Activated naive CD4-positive, alpha-beta T cell (primary cell): ENCODE data around the gene MACROD1.
A peak's percentile ranks its signal among the peaks of the same experiment; 100 is the strongest.

Experiments used
- DNase-seq, 4 experiments: peaks; one replicate each; lab custom pipeline; 2025; lab: John Stamatoyannopoulos, UW

The MACROD1 gene

DNA sequence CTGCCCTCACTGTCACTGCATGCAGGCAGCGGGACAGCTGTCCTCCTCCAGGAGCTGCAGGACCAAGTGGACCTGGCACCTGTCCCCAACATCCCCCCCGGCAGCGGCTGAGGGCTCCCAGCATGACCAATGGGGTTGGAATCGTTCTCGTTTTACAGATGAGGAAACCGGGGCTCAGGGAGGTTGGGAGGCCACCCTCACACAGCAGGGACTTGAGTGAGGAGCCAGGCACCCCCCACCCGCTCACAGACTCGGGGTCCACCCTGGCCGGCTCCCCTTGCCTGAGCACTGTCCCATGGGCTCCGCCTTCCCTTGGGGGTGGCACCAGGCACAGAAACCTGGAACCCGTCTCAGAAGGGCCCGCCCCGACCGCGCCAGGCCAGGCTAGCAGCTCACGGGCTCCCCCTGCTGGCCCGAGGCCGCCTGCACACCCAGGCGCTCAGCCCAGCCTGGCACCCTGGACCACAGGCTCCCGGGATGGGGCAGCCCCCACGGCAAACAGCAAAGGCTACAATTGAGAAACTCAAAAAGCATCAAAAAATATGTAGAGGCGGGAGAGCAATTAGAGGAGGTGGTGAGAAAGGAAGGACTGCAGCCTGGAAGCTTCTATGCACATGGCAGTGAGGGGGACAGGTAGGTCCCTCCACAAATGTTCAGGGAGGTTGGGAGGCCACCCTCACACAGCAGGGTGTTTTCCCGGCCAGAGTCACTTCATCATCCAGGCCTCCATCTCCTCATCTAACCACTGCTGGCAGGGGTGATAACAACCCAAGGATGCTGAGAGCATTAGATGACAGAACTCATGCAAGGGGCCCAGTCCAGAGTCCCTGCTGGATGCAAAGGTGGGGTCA lies 12.8 kb downstream of the MACROD1 start:
- DNase-seq: peak; percentile 42 to 70 (median 61)

DNA sequence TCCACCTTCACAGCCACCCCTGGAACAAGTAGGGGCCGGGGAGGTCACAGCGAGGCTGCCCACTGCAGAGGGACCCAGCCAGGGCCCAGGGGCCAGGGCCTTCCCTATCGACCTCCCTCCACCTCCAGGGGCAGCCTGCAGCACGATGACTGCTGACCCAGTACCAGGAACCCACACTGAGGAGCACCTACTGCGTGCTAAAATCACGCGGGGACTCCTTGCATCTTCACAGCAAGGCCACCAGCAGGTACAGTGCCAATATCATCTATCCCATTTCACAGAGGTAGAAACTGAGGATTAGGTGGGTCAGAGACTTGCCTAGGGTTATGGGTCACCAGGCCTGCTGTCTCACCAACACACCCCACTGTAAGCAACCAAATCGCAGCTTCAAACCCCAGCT lies 14.6 kb downstream of the MACROD1 start:
- no peak for DNase-seq

DNA sequence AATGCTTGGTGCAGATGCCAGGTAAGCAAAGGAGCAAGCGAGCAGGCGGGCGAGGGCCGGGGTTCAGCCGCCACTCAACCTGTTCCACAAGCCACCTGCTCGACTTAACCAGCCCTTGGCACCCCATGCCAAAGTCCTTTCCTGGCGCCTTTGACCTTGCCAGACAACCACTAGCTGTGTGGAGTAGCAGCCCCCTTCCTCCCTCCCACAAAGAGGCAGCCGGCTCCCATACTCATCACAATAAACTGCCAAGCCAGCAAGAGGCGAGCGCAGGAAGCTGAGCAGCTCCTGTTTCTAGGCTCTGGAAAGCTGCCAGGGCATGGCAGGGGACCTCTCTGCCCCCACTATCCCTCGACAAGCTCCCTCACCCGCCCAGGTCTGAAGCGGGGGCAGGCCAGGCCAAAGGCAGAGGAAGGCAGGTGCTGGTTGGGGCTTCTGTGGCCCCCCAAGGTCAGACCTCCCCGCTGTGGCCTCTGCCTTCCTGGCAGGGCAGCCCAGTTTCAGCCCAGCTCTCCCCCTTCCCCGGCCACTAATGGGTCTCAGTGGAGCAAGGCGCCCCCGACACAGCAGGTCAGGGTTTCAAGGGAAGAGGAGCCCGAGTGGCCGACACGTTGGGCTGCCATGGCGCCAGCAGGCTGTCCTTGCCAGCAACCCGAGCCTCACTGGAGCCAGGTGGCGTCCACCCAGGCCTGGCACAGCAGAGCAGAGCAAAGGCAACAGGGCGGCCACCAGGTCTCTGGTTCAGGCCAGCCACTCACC lies 15.3 kb downstream of the MACROD1 start:
- DNase-seq: no peak

DNA sequence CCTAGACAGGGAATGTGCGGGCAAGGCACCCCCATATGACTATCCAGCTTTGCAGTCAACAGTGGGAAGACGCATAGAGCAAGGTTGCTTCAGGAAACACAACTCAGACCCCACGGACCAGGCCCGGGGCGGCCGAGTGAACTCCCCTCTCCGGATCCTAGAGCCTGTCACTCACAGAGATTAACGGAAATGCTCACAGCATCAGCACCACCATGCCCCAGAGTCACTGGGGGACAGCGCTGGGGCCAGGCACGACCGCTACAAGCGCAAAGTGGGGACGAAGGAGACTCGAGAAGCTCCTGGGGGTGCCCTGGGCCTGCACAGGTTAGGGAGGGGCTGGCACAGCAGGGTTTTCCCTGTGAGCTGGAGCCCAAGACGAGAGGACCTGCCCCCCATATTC lies 15.9 kb downstream of the MACROD1 start:
- no peak for DNase-seq

DNA sequence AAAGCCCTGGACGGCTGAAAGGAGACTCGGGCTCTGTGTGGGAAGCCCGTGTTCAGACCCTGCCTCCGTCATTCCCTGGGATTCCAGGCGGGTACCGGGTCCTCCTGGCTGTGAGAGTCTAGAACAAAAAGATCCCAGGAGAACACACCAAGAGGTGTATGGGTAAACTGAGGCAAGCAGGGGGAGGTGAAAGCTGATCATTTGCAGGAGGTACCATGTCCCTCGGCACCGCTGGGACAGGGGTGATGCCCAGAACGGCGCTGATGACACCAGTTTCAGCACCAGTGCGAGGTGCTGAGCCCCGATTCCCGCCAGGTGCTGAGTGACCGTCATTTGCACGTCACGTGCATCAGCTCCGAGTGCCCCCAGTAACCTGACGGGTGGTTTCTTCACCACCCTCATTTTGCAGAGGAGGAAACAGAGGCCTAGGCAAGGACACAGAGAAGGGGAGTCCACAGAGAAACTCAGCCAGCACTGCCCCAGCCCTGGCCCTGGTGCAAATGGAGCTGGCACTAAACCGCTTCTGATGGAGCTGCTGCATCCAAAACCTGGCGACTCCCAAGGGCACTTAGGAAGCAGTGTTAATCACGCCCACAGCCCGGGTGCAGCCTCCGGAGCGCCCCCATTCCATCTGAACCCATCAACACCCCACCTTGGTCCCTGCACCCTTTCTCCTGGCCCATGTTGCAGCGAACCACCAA lies 16.8 kb downstream of the MACROD1 start:
- DNase-seq: no peak

DNA sequence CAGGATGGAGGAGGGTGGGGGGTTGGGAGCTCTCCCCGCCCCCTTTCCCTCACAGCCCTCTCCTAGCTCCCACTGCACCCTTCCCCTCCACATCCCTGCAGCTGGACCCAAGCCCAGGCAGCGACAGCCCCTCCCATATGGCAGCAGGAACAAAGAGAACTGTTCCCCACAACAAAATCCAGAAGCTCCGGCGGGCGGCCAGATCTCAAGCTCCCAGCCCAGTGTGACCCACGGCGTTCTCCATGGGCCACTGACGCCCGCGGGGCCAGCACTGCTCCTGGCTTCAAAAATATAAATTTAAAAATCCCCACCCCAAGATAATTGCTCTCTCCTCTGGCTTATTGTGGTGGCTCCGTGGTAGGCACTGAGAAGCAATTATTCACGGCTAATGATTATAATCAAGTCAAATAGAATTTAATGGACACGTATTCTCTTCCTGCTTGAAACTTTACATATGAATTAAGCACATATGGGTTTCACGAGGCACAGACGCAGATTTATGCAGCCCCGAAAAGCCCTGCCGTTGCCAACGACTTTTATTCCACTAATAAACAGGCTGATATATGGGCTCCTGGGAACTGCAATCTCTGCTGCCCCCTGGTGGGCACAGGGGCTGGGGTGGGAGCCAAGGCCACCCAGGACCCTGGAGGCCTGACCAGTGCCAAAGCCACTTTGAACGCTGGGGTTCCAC lies 17.5 kb downstream of the MACROD1 start:
- peak; percentile 51 to 70 (median 54) for DNase-seq

DNA sequence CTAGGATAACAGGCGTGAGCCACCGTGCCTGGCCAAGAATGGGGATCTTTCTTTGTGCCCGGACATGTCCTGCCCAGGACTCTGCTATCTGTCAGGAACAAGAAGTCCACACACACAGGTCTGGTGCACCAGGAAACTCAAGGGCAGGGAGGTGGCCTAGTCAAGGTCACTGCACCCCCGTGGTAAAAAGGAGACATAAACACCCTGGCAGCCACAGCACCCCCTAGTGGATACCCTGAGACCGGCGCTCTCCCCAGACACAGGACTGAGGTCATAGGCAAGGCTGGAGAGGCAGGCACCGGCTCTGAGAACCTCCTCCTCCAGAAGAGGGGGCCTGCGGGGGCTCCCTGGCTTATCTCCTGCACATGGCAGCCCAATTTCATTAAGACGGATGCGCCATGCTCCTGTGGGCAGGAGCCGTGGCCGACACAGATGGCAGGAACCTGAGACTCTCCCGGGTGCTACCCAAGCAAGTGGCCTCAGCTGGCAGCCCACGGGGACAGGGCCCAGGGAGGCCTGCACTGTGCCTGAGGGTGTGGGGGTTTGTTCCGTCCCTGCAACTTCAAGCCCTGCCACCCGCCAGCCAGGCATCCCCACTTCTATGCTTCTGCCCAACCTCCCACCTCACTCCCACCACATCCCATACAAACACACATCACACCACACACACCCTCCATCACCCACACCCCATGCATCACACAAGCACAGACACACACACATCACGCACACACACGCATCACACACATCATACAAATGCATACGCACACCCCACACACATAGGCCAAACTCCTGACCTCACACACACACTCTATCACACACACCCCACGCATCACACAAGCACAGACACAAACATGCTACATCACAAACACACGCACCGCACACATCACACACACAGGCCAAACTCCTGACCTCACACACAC lies 19.6 kb downstream of the MACROD1 start:
- peak in 3 of 4 experiments; percentile 19 to 45 (median 26) for DNase-seq

DNA sequence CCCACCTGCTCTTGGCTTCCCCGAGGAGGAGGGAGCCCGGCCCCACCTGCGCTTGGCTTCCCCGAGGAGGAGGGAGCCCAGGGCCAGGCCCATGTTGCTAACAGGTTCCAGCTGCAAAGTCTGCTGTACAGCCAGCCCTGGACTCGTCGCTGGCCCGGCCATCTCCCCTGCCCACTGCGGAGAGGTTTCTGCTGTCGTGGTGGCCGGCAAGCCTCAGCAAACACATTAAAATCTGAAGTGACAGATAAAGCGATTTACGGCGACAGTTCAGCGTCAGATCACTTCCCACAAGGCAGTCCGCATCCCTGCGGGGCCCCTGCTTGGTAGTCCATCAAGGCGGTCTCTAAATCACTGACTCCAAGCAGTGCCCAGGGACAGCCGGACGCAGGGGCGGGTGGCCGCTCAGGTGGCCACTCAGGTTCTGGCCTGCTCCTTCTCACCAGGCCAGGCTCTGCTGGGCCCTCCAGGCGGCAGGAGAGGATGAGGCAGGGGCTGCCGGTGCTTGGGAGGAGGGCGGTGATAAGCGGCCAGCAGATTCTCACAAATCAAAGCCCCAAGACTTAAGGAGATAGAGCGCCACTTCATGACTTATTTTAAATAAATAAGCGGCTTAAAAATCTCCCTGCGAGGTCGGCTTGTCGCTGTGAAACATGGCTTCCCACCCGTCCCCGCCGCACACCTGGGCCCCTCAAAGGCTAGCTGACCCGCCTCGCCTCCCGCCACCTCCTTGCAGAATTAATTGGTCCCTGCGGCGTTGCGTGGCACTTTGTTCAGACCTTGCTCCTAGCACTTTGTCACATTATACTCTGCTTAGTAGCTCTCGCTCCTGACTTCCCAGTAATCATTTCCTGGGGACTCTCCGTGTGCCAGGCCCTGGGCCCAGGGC lies 21.1 kb downstream of the MACROD1 start:
- DNase-seq: no peak

DNA sequence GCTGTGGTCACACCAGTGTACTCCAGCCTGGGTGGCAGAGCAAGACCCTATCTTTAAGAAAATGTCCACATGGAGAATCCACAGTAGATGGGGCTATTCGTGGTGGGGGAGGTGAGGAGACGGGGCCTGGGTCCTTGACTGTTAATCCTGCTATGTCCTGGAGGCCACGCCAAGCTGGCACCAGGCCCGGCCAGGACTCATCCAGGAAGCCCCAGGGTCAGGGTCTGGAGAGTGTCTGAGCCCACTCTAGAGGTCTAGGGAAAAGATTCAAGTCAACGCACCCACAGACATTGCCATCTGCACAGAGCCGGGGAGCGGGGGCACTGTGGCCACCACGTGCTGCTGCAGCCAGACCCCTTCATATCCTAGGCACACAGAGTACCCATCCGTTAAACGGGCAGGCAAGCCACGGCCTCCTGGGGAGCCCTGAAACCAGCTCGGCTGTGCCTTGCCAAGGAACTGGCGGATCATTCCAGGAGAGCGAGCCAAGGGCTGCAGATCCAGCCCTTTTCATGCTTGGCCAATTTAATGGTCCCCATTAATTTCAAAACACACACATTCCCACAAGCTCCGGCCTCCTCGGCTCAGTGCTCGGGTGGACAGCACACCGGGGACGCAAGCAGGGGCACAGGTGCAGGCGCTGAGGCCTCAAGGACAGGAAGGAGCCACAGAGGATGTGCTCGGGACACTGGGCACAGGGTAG lies 24.7 kb downstream of the MACROD1 start:
- no peak for DNase-seq

DNA sequence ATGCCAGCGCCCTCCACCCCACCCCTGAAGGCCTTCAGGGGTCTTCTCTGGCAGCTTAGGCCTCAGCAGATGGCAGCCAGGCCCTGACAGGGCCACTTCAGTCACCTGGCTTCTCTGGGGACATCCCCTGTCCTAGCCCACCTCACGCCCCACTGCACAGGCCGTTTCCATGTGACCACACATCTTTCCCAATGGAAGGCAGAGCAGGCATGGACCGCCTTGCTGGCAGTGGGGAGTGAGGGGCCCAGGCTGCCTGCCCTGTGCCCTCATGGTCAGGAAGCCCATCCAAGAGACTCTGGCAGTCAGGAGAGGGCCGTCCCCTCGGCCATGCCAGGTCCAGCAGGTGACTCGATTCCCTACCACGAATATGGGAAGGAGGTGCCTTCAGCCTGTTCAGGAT lies 25.8 kb downstream of the MACROD1 start:
- DNase-seq: no peak

DNA sequence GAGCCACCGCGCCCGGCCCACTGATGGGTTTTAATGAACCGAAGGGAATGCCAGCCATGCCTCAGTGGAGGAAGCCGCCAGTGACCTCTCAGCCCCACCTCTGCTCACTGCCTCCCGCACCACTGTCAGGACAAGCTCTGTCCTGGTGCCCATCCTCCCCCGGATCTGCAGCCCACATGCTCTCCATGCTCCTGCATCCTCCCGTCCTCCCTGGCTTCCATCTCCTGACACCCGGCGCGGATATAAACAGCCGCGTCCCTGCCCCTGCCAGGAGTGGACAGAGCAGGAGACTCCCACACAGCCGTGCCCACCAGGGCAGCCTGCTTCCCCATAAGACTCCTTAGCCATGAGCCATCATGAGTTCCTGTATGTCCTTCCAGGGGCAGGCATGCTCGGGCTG lies 26.9 kb downstream of the MACROD1 start:
- no peak for DNase-seq

DNA sequence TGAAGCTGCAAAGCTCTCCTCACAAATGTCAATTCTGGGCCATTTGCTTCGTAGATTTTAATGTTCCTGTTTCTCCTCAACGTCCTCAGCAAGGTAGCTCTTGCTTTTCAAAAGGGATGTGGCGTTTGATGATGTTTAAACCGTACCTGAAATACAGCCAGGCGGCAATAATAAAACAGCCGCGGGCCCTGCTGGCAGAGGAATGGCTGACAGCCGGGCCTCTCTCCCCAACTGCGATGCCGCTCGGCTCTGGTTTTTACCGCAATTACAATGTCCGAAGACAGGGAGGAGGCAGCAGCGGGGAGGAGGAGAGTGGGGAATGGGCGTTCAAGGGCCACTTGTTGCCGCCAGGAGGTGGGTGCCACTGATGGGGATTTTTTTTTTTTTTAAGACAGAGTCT lies 27.5 kb downstream of the MACROD1 start:
- DNase-seq: no peak

DNA sequence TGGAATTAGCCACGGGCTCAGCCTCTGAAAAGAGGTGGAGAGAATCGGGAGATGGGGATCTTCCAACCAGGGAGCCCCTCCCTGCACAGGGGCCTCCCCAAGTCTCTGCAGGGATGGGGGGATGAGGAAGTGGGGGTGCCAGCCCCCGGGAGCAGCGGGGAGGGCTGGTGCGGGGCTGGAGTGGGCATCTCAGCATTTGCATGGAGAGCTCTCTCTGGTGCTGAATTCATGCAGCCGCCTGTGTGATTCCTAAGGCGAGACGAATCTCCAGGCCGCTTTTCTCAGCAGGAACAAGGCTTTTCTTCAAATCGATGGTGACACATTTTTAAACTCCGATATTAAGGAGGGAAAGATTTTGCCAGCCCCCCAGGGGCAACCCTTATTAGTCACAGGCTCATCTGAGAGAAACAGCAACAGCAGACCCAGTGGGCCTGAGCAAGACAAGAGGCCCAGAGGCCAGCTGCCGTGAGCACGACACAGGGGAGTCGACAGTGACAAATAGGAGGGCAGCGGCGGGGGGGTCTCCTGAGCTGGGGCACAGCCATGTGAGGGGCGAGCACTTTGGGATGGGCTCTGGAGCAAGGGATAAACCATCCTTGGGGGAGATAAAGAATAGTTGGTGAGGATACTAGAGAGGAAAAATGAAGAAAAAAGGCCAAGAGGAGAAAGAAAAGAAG lies 29.0 kb downstream of the MACROD1 start:
- no peak for DNase-seq

DNA sequence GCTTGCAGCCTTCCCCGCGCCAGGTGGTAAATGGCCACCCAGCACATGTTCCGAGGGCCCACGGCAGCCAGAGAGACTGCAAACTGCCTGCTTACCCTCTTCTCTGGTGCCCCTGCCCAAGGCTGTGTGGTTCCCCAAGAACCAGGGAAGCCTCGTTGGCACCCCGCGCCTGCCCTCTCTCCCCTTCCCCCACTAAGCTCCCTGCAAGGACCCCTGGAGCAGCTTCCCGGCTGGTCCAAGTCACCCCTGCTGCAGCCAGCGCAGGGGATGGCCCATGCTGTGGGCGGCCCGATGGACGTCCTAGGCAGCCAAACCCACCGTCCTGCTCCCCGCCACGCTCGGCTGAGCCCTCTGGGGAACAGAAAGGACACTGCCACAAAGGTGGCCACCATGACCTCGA lies 30.2 kb downstream of the MACROD1 start:
- no peak for DNase-seq

DNA sequence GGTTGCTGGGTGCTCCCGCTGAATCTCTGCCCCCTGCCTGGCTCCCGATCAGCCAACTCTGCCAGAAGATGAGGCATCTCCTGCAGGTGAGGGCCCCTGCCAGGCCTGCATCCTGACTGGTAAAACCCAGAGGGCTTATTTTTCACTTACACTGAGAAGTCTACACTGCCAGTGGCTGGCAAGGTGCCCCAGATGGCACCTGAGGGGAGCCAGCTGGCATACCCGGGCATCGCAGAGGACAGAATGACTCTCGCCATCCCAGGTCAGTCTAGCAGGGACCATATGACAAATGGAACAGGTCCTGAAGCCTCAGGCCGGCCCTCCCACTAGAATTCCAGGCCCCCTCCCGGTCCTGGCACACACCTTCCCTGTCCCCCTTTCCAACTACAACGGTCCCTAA lies 30.9 kb downstream of the MACROD1 start:
- DNase-seq: no peak

DNA sequence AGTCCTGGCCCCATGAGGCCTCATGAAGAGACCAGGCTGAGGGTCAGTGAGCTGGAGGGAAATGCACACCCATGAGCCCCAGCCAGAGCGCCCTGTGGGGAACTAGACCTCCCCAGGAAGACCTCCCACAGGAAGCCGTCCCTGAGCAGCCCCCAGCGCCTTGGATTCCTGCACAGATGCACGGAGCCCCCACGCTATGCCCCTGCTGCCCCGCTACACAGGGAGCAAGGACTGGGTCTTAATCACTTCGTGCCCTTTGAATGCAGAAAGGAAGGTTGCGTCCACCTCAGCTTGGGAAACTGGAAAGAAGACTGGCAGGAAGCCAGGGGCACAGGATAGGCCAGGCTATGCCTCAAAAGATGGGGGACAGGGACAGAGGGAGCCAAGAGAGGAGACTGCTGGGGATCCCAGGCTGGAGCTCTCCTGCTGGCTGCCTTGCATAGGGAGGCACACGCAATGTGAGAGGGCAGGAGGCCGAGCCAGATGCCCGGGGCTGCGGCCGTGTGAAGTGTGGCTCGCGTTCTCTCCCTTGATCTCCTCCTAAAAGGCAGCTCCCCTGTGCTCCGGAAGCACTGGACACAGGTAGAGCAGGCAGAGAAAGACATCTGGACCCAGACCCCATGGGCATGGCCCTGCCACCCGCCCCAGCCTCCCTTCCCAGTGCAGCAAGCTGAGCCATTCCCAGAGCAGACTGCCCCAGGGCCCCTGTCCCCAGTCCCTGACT lies 32.8 kb downstream of the MACROD1 start:
- DNase-seq: no peak

DNA sequence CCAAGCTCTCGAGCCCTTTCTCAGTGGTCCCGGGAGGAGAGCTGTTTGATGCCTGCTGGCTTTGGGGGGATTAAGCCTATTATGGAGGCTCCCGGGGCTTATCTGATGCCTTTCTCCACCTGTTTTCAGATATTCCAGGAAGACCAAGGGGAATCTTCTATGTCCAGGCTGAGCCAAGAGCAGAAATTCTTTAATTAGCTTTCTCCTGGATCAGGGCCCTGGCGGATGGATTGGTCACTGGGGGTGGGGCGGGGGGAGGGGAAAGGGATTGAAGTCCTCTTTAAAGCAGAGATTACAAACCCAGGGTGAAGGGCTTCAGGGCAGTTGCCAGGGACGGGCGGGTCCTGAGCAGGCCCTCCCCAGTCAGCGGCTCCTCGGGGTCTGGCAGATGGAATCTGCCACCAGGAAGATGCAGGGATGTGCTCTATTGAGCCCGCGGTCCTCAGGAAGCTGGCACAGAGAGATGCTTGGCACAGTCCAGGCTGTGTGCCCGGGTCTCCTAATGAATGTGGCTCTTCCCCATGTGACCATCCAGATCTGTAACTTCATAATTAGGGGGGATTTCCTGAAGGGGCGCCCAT lies 33.6 kb downstream of the MACROD1 start:
- DNase-seq: no peak
